NCI-H1048 (cell line): Measurements from ENCODE around the gene PRKG1.
"Not testable (repeated sequence)": the region's sequence is repeated elsewhere in the genome, so short reads cannot be mapped to it uniquely, and the experiment has no call there.

Source experiments
- DNase-seq: peaks from one replicate; lab custom pipeline; 2025; lab: John Stamatoyannopoulos, UW

PRKG1 gene

DNA sequence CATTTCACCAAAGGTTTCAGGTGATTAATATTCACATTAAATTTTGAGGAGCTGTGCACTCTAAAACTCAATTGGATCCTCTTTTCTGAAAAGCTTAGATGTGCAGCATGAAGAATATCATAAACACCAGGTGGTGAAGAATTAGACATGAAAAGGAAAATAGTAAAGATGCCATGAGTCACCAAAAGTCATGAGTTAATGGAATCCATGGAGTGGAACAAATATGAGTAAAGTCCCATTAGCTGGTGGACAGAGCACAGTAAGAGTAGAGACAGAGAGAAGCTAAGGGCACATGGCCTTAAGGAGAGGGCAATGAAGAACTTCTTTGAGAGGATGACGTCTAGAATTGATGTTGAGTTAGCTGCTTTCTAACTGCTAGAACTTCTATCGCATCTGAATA lies 353.5 kb downstream of the PRKG1 start:
- DNase-seq: no peak

- DNase-seq: no peak
Measured at GRCh38 chr10:51430506-51430905, 356.2 kb downstream of the PRKG1 start.

GRCh38 chr10:51433949-51434475 lies 359.7 kb downstream of the PRKG1 start:
- DNase-seq: no peak

DNA sequence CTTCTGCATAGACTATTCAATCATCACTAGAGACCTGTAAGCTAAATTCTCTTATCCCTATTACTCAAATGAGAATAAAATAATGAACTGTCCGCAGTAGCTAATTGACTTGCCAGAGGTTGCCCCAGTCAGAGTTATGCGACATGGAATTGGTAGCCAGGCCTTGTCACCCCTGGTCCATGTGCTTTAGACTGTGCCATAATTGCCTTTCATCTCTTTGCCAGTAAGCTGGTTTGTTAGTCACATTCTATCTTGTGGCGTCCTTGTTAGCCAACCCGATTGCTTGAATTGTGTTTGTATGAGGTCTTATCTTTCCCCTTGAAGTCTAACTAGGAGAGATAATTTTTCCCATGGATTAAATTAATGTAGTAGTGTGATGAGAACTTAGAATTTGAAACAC lies 362.5 kb downstream of the PRKG1 start:
- DNase-seq: no peak

DNA sequence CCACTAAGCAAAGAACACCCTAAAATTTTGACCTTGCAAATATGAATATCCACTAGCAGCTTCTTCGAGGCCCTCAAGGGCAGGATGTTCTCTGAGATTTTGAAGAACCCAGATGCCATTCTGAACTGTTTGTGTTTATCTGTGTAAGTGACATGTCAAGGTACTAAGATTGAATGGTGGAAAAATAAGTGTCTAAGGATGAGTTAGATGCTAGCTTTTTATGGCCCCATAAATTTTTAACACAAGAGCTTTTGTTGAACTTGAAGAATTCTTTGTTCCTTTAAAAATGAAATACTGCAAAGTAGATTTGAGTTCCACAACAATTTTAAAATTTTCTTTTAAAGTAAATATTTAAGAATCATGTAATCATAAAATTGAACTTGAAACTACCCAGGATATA lies 365.4 kb downstream of the PRKG1 start:
- no peak for DNase-seq

DNA sequence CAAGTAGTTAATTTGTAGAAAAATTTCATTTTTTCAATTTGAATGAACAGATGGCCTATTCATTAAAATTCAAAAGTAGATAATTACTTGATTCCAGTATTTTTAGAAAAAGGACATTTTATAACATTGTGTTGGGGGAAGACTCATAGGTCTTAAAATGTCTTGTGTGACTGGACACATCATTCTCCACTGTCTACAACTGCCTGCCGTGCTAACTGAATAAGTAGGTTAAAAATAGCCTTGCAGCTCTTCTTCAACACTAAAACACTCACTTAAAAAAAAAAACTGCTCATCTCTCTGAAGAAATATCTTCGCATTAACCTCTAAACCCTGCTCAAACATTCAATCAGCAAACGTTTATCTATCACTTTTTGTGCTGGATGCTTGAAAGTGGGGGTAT lies 371.3 kb downstream of the PRKG1 start:
- DNase-seq: no peak

DNA sequence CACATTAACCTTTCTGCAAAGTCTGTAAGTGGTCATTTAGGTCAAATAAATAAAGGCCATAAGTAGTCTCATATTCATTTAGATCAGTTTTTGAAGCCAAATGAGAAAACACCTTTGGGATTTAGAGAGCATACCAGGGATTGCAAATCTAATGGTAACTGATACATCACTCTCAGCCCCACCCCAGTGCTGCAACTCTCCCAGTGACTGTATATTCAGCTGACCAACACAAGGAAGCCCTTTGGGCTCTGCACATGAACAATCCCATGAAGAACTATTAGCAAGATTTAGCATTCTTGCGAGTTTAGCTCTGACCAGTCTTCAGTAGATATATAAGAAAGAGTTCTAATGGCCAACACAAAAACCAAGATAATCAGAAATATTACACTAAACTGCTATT lies 372.8 kb downstream of the PRKG1 start:
- no peak for DNase-seq

GRCh38 chr10:51455762-51456161 lies 381.5 kb downstream of the PRKG1 start:
- not testable (repeated sequence) for DNase-seq

- no peak for DNase-seq
Measured at GRCh38 chr10:51459476-51459875, 385.2 kb downstream of the PRKG1 start.

GRCh38 chr10:51462076-51462779 lies 387.9 kb downstream of the PRKG1 start:
- no peak for DNase-seq

DNA sequence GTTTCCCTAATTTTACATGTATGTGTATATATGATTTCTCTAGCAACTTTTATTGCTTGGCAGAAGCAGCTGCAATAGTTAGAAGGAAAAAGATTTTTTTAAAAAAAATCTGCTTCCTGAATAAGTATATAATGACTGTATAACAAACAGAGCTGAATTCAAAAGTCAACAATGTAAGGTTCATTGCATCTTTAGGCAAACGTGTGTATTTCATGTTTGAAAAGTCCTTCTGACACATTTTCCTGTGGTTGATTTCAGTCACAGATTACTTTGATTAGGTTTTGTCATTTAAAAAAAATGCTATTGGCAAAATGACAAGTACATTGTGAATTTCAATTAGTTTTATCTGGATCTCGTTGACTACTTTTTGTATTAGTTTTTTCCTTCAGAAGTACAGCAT lies 394.1 kb downstream of the PRKG1 start:
- DNase-seq: no peak

DNA sequence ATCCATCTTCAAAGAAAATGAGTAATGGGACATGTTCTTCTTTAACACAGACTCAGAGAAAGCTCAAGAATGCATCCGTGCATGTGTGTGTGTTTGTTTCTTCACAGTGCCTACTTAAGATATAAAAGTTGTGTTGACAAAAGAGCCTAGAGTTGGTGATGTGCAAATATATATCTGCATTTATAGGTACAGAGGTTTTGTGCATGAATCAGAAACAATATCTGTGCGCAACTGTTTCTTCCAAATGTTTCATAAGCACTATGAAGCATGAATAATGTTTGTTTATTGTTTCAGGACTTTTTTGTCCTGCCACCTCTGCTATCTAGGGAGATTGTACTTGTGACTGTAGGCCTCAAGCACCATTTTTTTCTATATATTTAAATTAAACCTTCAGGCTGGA lies 395.4 kb downstream of the PRKG1 start:
- no peak for DNase-seq

DNA sequence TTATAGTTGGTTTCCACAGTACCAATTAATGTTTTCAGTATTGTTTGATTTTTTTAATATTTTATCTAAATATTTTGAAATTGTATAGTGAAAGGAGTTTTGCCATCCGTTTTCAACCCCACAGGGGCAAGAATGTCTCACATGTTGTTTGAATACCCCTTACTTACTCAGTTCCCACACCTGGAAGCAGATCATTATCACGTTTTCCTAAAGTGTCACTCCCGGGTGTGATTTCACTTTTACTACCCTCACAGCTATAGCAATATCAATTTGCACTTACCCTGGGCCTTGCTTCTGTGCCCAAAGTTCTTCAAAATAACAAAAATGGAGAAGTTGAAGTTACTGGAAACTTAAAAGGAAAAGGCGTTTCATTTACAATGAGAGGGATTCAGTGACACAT lies 397.0 kb downstream of the PRKG1 start:
- DNase-seq: no peak

DNA sequence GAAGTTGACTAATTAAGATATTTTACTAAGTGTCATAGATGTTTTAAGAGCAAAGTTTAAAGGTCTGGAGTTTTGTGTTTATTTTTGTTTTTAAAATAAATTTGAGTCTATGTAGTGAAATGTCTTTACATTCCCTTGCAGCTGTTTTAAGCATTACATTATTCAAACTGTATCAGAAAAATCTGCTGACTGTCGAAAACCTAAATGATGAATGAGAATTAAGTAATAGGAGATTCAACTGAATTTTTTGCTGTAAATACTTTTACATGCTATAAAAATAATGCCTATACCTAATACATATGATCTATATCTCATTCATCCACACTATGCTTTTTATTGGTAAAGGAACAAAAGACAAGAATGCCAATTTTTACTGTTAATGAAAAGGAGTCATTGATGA lies 397.9 kb downstream of the PRKG1 start:
- no peak for DNase-seq

GRCh38 chr10:51479711-51480110 lies 405.4 kb downstream of the PRKG1 start:
- DNase-seq: no peak

DNA sequence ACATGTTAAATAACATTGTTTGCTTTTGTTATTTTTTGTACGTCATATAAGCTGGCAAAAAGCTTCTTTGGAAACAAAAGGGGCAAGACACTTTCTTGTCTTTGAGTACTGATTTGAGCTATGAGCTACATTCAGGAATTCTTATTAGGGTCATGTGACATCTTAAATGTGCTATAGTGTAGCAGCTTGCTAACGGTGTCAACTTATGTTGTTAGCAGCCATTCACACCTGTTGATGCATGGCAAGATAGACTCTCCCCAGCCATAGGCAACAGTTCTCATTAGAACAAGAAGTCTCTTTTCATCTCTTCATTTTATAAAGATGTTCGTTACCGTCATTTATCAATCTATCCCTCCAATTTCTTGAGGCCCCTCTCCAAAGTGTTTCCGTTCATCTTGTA lies 411.4 kb downstream of the PRKG1 start:
- DNase-seq: no peak

DNA sequence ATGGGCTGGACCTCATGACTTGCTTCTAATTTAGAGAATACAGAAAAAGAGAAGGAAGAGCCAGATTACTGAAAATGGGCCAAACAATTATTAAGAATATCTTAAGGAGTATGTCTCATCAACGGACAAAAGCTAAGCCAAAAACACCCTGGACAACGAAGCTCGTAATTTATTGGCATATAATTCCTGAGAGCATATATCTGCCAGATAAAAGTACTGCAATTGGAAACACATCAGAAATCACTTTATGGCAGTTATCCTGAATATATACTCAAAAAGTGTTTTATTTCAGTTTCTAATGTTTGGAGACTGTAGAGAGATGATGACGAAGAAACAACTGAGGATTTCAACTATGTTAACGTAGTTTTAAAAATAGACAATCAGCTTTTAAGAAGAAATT lies 413.3 kb downstream of the PRKG1 start:
- DNase-seq: no peak

DNA sequence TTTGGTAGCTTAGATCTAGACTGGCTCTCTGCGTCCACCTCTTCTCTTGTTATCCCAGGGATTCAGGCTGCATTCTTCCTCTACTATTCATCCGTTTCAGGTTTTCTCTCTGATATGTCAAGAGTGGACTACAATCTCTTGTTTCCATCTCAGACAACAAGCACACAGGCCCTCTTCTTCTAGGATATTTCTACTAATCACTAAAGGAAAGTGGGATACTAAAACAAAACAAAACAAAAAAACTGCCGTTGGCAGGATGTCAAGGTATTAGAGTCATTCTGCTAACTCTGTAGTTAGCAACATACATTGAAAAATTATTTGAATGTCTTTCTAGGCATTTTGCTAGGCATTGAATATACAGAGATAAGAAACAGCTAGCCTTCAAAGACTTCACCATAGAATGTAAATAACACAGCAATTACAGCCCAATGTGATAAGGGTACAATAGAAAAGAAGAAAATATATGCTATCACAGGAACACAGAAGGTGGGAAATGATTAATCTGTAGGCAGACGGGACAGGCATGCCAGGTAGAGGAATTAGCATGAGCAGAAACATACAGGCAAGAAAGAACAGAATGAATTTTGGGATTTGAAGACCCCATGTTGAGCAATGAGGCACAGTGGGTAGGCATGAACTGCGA lies 414.6 kb downstream of the PRKG1 start:
- no peak for DNase-seq

DNA sequence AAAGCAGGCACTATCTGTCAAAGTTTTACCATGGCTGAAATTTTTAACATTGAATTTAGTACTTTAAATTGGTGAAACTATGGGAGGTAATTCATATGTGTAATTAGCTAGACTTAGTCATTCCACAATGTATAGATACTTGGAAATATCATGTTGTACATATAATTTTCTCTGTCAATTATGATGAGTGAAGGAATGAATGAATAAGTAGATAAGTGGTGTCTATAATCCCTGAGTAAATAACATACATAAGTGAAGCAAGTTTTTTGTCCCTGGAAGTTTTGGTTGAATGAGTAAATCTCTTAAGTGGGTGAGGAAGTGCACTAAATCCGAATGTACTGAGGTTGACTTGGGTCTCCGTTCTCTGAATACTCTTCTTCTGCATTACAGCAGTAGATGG lies 424.1 kb downstream of the PRKG1 start:
- no peak for DNase-seq

DNA sequence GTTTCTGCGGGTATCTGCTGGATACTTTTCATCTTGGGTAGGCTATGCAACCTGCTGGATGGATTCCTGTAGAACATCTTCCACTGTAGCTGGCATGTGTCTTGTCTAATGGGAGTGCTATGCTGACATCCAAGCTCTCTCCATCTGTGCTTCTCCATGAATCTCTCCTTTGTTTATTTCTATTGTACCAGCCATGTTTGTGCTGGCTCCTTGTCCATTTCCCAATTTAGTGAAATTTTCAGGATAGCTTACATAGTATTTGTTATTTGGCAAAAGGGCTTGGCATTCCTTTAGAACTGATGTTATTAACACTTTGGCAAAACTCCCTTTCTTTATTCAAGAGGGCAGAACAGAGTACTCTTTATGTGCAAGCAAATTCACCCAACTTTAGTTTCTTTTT lies 427.1 kb downstream of the PRKG1 start:
- no peak for DNase-seq

DNA sequence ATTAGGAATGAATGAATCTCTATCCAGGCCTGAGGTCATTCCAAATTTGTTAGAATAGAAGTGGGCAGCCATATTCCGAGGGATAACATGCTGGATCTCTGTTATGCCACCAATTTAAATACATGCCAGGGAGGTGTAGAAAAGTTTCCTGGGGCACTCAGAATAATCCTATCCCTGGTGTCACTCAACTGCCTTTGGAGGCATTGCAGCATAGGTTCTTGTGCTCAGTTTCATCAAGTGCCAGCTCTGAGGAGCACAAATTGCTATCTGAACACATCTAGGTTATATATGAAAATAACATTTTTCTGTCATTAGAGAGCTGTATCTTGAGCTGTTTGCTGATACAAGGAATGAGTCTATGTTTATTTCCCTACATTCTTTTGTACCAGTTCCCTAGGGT lies 427.8 kb downstream of the PRKG1 start:
- DNase-seq: no peak

DNA sequence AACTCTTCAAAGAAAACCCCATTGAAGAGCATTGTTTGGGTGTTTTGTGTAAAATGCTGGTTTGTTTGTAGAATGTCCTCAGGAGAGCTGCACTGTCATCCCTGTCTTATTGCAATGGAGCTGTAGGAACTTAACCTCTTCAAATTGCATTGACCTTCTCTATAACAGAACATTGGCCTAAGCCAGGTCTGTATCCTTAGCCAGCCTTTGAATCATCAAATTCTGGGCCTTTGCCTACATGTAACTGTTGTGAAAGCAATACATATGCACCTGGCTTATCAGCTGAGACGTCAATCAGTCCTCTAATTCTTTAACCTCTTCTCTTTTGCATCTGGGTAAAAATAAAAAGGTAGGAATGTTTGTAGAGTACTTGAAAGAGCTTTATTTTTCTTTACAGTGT lies 429.1 kb downstream of the PRKG1 start:
- no peak for DNase-seq

GRCh38 chr10:51507476-51507875 lies 433.2 kb downstream of the PRKG1 start:
- no peak for DNase-seq

DNA sequence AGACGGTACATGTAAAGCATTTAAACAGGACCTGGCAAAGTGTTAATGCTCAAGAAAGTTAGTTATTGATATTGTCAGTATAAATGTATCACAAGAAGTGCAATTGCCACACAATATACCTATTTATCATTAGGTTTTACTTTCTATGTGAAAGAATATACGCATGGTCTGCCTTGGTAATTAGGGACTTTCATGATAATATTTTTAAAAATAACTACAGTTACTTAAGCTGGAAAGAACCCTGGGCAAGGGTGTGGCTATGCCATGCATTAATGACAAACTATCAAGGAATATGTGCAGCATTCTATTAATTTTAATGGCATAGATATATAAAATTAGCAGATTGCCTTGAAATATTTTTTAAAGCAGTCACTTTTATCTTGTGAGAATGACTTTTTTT lies 433.9 kb downstream of the PRKG1 start:
- no peak for DNase-seq
